ENCODE measurements around the gene TAS1R1. TPM values are rescaled to one million over a fixed set of nuclear protein-coding genes. Genes with fewer than 3 reads are reported as not detected.

Gene TAS1R1
- total RNA-seq, 6 experiments from 2014 or later: 0.26 TPM; not detected in 5

DNA sequence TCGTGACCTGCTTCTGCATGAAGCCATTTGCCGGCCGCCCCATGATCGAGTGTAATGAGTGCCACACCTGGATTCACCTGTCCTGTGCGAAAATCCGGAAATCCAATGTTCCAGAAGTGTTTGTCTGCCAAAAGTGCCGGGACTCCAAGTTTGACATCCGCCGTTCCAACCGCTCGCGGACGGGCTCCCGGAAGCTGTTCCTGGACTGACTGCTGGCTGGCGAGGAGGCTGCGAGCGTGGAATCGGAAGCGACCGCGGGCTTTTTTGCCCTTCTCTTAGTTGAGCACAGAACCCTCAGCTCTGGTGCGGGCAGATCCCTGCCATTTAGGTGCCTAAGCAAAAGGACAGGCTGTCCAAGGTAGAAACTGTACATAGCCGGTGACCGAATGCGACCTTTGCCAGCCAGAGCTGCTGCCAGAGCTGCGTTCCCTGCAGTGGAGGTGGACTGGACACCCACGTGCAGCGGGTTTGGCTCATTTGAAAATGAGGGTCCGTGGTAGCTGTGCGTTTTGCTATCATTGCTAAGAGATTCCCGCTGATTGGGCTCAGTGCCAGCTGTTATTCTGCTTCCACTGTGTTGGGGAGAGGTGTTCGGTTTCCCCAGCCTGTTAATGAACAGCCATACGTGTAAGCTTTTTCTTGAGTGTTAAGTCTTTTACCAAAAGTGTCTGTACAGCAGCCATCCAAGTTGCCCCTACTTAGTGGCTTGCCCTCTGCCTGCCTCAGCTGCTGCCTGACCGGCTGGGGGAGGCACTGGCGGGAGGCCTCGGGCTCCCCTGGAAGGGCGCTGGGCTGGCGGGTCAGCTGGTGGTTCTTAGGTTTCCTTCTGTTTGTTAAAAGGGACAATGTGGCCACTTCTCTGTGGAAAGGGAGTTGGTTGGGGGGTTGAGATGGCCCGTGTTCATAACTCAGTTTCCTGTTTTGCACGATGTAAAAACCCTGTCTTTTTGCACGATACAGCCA lies 66.6 kb downstream of the TAS1R1 start:
- Histone ChIP-seq H3K27me3 (no peaks in the 10 kb centered on the region), H3K4me1 (peaks cover 0 to 45% (median 18%) of the 10 kb centered on the region in 4 donors), H3K36me3 (peaks cover 0 to 7% (median 0%) of the 10 kb centered on the region in 4 donors), H3K4me3 (peak overlapping the region in 1 of 3 donors; percentile 27), H3K27ac (peak overlapping the region in 2 of 3 donors; percentile 62 to 87), H3K9me3 (no peaks in the 10 kb centered on the region)
- 64% methylated on average over 7 of the region's 41 CpGs for WGBS (ENCODE audit: insufficient coverage, low coverage, low lambda C conversion rate, missing lambda C conversion rate)
- no peak for TF ChIP-seq POLR2A (IDR thresholded peaks at IDR 0.05)
- TF ChIP-seq, protein P1, sequence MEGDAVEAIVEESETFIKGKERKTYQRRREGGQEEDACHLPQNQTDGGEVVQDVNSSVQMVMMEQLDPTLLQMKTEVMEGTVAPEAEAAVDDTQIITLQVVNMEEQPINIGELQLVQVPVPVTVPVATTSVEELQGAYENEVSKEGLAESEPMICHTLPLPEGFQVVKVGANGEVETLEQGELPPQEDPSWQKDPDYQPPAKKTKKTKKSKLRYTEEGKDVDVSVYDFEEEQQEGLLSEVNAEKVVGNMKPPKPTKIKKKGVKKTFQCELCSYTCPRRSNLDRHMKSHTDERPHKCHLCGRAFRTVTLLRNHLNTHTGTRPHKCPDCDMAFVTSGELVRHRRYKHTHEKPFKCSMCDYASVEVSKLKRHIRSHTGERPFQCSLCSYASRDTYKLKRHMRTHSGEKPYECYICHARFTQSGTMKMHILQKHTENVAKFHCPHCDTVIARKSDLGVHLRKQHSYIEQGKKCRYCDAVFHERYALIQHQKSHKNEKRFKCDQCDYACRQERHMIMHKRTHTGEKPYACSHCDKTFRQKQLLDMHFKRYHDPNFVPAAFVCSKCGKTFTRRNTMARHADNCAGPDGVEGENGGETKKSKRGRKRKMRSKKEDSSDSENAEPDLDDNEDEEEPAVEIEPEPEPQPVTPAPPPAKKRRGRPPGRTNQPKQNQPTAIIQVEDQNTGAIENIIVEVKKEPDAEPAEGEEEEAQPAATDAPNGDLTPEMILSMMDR (IDR thresholded peaks at IDR 0.05): no peak
- intact Hi-C loops (cut with DNase I): no loop called here
- ATAC-seq: peak; percentile 50 to 67 (median 56)
- DNase-seq: peak; percentile 51 to 83 (median 73)

DNA sequence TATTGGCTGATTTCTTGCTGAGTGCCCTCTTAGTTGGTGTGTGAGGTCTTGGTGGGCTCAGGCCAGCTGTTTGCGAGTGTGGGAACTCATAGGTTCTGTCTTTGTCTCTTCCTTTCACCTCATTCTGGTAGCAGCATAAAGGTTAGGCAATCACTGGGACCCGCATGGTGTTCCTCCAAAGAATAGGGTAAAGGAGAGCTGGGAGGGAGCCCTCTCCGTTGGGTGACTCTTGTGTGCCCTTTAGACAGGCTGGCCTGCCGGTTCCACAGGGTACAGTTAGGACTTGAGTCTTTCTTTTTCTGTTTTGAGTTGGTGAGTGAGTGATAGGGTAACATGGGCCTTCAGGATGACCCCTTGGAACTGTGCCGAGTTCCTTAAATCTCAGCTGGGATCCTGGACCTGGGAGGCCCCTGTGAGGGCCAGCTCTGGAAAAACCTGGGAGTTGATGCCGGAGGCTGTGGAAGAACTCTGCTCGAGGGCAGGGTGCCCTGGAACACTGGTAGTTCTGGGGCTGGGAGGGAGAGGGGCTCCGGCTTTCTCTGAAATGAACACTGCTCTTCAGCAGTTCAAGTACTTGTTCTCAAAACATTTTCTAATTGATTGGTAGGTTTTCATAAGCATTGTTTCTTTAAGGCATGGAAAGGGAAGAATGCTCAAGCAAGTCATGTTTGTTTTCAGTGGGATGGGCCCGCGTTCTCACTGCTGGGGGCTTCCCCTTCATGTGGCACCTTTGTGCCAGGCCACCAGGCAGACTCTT lies 67.5 kb downstream of the TAS1R1 start:
- peaks cover 0 to 7% (median 0%) of the 10 kb centered on the region in 4 donors for H3K36me3 ChIP-seq
- intact Hi-C loops (cut with DNase I): no loop called here
- H3K4me1 ChIP-seq: peaks cover 0 to 45% (median 18%) of the 10 kb centered on the region in 4 donors
- no peaks in the 10 kb centered on the region for H3K27me3 ChIP-seq
- no peaks in the 10 kb centered on the region for H3K9me3 ChIP-seq
- ATAC-seq (peak; percentile 3 to 19 (median 5)), DNase-seq (no peak)
- peak overlapping the region in 2 of 3 donors; percentile 62 to 87 for H3K27ac ChIP-seq
- 53% methylated on average over 9 of the region's 10 CpGs for WGBS (ENCODE audit: insufficient coverage, low coverage, low lambda C conversion rate, missing lambda C conversion rate)
- TF ChIP-seq POLR2A (IDR thresholded peaks at IDR 0.05): no peak
- TF ChIP-seq, protein P1 (IDR thresholded peaks at IDR 0.05): no peak
- no peak overlapping the region for H3K4me3 ChIP-seq

DNA sequence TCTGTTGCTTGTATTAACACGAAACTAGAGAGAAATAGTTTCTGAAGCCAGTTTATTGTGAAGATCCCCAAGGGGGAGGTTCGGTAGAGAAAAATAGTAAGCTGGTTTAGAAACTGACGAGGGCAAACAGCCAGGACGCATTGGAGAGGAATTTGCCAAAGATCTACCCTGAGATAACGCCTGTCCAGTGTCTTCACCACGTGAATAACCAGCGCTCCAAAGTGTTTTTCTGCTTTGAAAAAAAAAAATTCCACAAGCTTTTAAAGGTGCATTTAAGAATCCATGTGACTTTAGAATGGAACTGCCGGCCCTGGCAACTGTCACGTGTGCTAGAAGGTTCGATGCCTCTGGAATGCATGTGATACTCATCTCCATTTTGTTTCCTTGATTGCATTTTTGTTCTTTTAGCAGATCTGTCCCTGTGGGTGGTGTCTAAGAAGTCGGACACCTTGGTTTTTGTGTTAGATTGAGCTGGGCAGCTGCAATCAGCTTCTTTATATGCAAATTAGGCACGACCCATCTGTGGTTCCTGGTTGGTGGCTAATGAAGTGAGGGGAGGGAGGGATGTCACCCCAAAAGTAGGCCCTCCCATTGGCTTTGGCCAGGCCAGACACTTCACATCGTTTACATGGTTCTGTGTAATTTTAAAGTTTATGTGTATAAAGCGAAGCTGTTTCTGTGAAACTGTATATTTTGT lies 68.3 kb downstream of the TAS1R1 start:
- DNase-seq (peak in 1 of 3 donors; percentile 76), ATAC-seq (peak in 2 of 4 donors; percentile 15 to 33)
- Histone ChIP-seq H3K36me3 (peaks cover 0 to 9% (median 3%) of the 10 kb centered on the region in 4 donors), H3K27me3 (no peaks in the 10 kb centered on the region), H3K9me3 (no peaks in the 10 kb centered on the region), H3K27ac (peak overlapping the region in 2 of 3 donors; percentile 62 to 87), H3K4me1 (peaks cover 0 to 45% (median 18%) of the 10 kb centered on the region in 4 donors), H3K4me3 (no peak overlapping the region)
- intact Hi-C loops (cut with DNase I): no loop called here
- TF ChIP-seq, protein P1 (IDR thresholded peaks at IDR 0.05): no peak
- no peak for TF ChIP-seq POLR2A (IDR thresholded peaks at IDR 0.05)
- WGBS (ENCODE audit: insufficient coverage, low coverage, low lambda C conversion rate, missing lambda C conversion rate): 47% methylated on average over 14 of the region's 14 CpGs

All from right lobe of liver (tissue), 6 donors.